PC-9 (cell line): ENCODE measurements around the gene GDPD5. TPM values are rescaled to one million over a fixed set of nuclear protein-coding genes. Genes with fewer than 3 reads are reported as not detected.

Experiments
- BruUV-seq: library from RNA; stranded (reverse); fragments of 400-500 nt; replicated peaks from 2 replicates; lab custom pipeline; 2021; lab: Mats Ljungman, UMichigan
- CTCF ChIA-PET: fragments of 300-600 bp; sonication (Branson Sonifier 250); formaldehyde crosslinking; loops from one replicate; lab custom pipeline; 2022; ENCODE audit warnings: antibody characterized with exemption; lab: Charles Lee
- POLR2A ChIA-PET: fragments of 300-600 bp; sonication (Branson Sonifier 250); formaldehyde crosslinking; loops from one replicate; lab custom pipeline; 2022; ENCODE audit warnings: antibody characterized with exemption; ENCODE audit not compliant: unreplicated experiment; lab: Charles Lee
- DNase-seq, 2 experiments: peaks; one replicate each; pipeline versions ENCODE4 v3.0.0 to v3.0.0-alpha.2; 2015 to 2022; ENCODE audit warnings: mixed read lengths in 1 of 2
- H2AFZ ChIP-seq: fragments of 200-600 bp; sonication (generic); 2 replicates; pipeline ENCODE4 v1.8.1; 2017; ENCODE audit warnings: antibody characterized with exemption
- H3F3A ChIP-seq: fragments of 200-600 bp; sonication (generic); 2 replicates; pipeline ENCODE4 v1.8.1; 2017; ENCODE audit warnings: antibody characterized with exemption, mild to moderate bottlenecking, low read depth; ENCODE audit not compliant: insufficient read depth
- H3K27ac ChIP-seq: fragments of 200-600 bp; sonication (generic); 2 replicates; pipeline ENCODE4 v1.6.1; 2016; ENCODE audit warnings: mixed run types
- H3K27me3 ChIP-seq: fragments of 200-600 bp; sonication (generic); 2 replicates; pipeline ENCODE4 v1.6.1; 2016; ENCODE audit warnings: low read depth, mixed run types; ENCODE audit not compliant: insufficient read depth
- H3K36me3 ChIP-seq: fragments of 200-600 bp; sonication (generic); 2 replicates; pipeline ENCODE4 v1.6.1; 2016; ENCODE audit warnings: low read depth, mixed run types
- H3K4me1 ChIP-seq: fragments of 200-600 bp; sonication (generic); replicated peaks from 2 replicates; pipeline ENCODE4 v1.6.1; 2016; ENCODE audit warnings: mixed run types; ENCODE audit not compliant: insufficient read depth
- H3K4me2 ChIP-seq: fragments of 200-600 bp; sonication (generic); 2 replicates; pipeline ENCODE4 v1.6.1; 2017; ENCODE audit warnings: mixed run types
- H3K4me3 ChIP-seq: fragments of 200-600 bp; sonication (generic); 2 replicates; pipeline ENCODE4 v1.6.1; 2016; ENCODE audit warnings: mixed run types
- H3K79me2 ChIP-seq: fragments of 200-600 bp; sonication (generic); 2 replicates; pipeline ENCODE4 v1.6.1; 2017; ENCODE audit warnings: low read depth, mixed run types
- H3K9me2 ChIP-seq: fragments of 200-600 bp; sonication (generic); 2 replicates; pipeline ENCODE4 v1.8.1; 2017; ENCODE audit warnings: mild to moderate bottlenecking; ENCODE audit not compliant: insufficient read depth
- H3K9me3 ChIP-seq: fragments of 200-600 bp; sonication (generic); 2 replicates; pipeline ENCODE4 v1.8.1; 2016; ENCODE audit warnings: low read depth; ENCODE audit not compliant: insufficient read depth
- H4K20me1 ChIP-seq: fragments of 200-600 bp; sonication (generic); 2 replicates; pipeline ENCODE4 v1.8.1; 2017; ENCODE audit not compliant: insufficient read depth
- EZH2 ChIP-seq: fragments of 200-600 bp; sonication (generic); IDR thresholded peaks from 2 replicates; pipeline ENCODE4 v1.8.0; 2017; ENCODE audit warnings: antibody characterized with exemption, low read depth
- intact Hi-C: fragments of 100-400 bp; cut with micrococcal nuclease; formaldehyde crosslinking; loops from one replicate; pipeline ENCODE4 v1.10.0; 2022; ENCODE audit not compliant: unreplicated experiment
- total RNA-seq: library from RNA; stranded (reverse); gene quantifications from 2 replicates; pipeline ENCODE4 v1.2.3, GENCODE V29; 2021
- TF ChIP-seq, protein P1 (sequence below): fragments of 200-600 bp; sonication (generic); conservative IDR thresholded peaks from 2 replicates; pipeline ENCODE4 v1.6.1; 2017; ENCODE audit warnings: mixed run types, antibody characterized with exemption, mild to moderate bottlenecking, moderate library complexity

Gene GDPD5
- total RNA-seq, 1 experiment from 2014 or later, result 7.9 TPM

DNA sequence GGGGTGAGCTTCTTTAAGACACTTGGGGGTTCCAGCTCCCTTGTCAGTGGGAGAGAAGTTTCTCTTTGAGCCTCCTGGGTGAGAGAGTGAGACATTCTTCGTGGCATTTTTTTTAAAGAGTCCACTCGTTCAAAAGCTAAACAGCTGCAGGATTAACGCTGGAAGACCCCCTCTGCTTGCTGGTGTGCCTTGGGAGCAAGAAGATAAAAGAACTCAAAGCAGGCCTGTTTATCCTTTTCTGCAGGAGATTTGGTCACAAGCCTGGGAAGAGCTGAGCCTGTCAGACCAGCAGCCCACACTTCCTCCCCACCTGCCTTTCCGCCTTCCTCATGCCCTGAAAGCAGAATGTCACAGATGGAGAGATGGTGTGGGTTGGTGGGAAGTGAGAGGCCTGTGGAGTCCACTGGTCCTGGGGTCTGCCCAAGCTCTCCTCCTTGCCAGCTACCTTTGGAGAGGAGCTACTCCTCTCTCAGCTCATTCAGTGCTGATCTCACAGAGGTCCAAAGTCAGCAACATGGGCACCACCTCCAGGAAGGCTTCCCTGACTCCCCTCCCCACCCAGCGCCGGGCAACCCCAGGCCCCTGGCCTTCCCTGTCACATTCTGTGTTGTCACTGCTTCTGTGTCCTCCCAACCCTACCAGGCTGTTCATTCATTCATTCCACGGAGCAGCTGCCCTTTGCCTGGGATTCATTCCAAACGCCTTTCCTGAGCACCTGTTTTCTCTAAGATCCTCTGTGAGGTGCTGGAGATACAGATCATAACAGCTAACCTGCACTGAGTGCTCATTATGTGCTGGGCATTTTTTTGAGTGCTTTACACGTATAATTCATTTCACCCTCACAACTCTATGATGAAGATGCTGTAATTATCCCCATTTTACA is 6.7 kb downstream of the GDPD5 start:
- H3K4me1 ChIP-seq, result no peaks in the 10 kb centered on the region
- no peak overlapping the region for H3K4me2 ChIP-seq
- no peak for DNase-seq
- H3K27me3 ChIP-seq, result 0 out of 2 replicates have a peak, but pooled peaks cover 4% of the 10 kb centered on the region
- H3K9me3 ChIP-seq, result no peaks in the 10 kb centered on the region
- CTCF ChIA-PET, result no interaction called here
- POLR2A ChIA-PET, result no interaction called here
- H4K20me1 ChIP-seq, result no peaks in the 10 kb centered on the region
- H3K36me3 ChIP-seq, result no peaks in the 10 kb centered on the region
- no peaks in the 10 kb centered on the region for H3F3A ChIP-seq
- H3K9me2 ChIP-seq, result no peaks in the 10 kb centered on the region
- H3K4me3 ChIP-seq, result no peak overlapping the region
- intact Hi-C loops, result no loop called here
- no peak overlapping the region for H3K27ac ChIP-seq
- H2AFZ ChIP-seq, result no peak overlapping the region
- BruUV-seq, result no TSS peak
- H3K79me2 ChIP-seq, result no peaks in the 10 kb centered on the region
- TF ChIP-seq, protein P1, sequence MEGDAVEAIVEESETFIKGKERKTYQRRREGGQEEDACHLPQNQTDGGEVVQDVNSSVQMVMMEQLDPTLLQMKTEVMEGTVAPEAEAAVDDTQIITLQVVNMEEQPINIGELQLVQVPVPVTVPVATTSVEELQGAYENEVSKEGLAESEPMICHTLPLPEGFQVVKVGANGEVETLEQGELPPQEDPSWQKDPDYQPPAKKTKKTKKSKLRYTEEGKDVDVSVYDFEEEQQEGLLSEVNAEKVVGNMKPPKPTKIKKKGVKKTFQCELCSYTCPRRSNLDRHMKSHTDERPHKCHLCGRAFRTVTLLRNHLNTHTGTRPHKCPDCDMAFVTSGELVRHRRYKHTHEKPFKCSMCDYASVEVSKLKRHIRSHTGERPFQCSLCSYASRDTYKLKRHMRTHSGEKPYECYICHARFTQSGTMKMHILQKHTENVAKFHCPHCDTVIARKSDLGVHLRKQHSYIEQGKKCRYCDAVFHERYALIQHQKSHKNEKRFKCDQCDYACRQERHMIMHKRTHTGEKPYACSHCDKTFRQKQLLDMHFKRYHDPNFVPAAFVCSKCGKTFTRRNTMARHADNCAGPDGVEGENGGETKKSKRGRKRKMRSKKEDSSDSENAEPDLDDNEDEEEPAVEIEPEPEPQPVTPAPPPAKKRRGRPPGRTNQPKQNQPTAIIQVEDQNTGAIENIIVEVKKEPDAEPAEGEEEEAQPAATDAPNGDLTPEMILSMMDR, result no peak
- no peak for TF ChIP-seq EZH2

DNA sequence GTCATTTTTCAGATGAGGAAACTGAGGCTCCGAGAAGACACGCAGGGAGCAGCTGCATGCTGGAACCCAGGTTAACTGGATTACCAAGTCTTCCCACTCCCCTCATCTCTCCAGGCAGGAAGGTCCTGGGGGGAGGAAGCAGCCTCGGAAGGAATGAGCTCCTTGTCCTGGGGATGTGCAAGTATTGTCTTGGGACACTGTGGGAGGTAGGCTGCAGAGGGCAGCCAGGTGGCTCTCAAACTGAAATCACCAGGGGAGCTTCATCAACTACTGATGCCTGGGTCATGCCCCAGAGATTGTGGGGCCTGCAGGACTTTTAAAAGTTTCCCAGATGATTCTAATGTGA is 7.6 kb downstream of the GDPD5 start:
- intact Hi-C loops, result no loop called here
- Histone ChIP-seq H2AFZ (no peak overlapping the region), H3K4me2 (no peak overlapping the region), H3K4me1 (no peaks in the 10 kb centered on the region), H3K79me2 (no peaks in the 10 kb centered on the region), H3K36me3 (no peaks in the 10 kb centered on the region), H3K4me3 (no peak overlapping the region), H3F3A (no peaks in the 10 kb centered on the region), H3K9me3 (no peaks in the 10 kb centered on the region), H3K9me2 (no peaks in the 10 kb centered on the region), H3K27me3 (0 out of 2 replicates have a peak, but pooled peaks cover under 1% of the 10 kb centered on the region), H4K20me1 (no peaks in the 10 kb centered on the region), H3K27ac (no peak overlapping the region)
- CTCF ChIA-PET, result no interaction called here
- POLR2A ChIA-PET, result no interaction called here
- DNase-seq, result no peak
- no TSS peak for BruUV-seq
- TF ChIP-seq, protein P1, result no peak

DNA sequence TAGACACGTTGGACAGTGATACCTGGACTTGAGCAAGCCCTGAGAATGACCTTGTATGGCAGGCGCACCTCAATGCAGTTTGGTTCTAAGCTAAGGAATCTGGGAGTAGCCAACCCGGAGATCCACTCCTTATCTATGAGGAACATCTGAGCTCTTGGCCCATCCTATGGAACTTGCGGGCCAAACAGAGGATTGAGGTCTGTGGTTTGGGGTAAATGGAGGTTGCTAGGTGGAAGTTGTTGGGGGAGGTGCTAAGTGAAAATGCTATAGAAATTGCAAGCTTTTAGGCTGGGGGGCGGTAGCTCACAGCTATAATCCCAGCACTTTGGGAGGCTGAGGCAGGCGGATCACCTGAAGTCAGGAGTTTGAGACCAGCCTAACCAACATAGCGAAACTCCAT is 8.9 kb downstream of the GDPD5 start:
- intact Hi-C loops, result no loop called here
- ChIA-PET POLR2A (no interaction called here), CTCF (no interaction called here)
- Histone ChIP-seq H3K9me3 (no peaks in the 10 kb centered on the region), H3K27ac (no peak overlapping the region), H3K9me2 (no peaks in the 10 kb centered on the region), H3K36me3 (no peaks in the 10 kb centered on the region), H4K20me1 (no peaks in the 10 kb centered on the region), H2AFZ (no peak overlapping the region), H3F3A (no peaks in the 10 kb centered on the region), H3K4me3 (no peak overlapping the region), H3K4me1 (no peaks in the 10 kb centered on the region), H3K79me2 (no peaks in the 10 kb centered on the region), H3K4me2 (no peak overlapping the region), H3K27me3 (no peaks in the 10 kb centered on the region)
- TF ChIP-seq, protein P1, result no peak
- TF ChIP-seq EZH2, result no peak
- no peak for DNase-seq
- BruUV-seq, result no TSS peak
